Measurements from ENCODE around the gene TOX4.
"Not testable (repeated sequence)": the region's sequence is repeated elsewhere in the genome, so short reads cannot be mapped to it uniquely, and the experiment has no call there.

The TOX4 gene

GRCh38 chr14:21476925-21477681 lies at the start of gene TOX4, which contains the start of gene RAB2B:
Gene TOX4, plus strand, starts transcription at chr14:21477195. Its CDS starts 84 bp downstream, at chr14:21477279.
Gene RAB2B, minus strand, starts transcription at chr14:21476959. Its CDS starts 87 bp downstream, at chr14:21476872.
- peak; percentile 99 to 100 for DNase-seq

GRCh38 chr14:21428930-21429329 lies 48.1 kb upstream of the TOX4 start:
- peak in 1 of 2 experiments; percentile 23 for DNase-seq

GRCh38 chr14:21431126-21431525 lies 45.9 kb upstream of the TOX4 start:
- no peak for DNase-seq

GRCh38 chr14:21436567-21437062 lies 40.4 kb upstream of the TOX4 start:
- no peak for DNase-seq

GRCh38 chr14:21437063-21437901 lies 39.7 kb upstream of the TOX4 start:
- peak; percentile 99 for DNase-seq

GRCh38 chr14:21440859-21441258 lies 36.1 kb upstream of the TOX4 start:
- DNase-seq: no peak

GRCh38 chr14:21442657-21443056 lies 34.3 kb upstream of the TOX4 start:
- DNase-seq: not testable (repeated sequence)

GRCh38 chr14:21449899-21450216 lies 27.1 kb upstream of the TOX4 start:
- DNase-seq: no peak

- peak in 1 of 2 experiments; percentile 10 for DNase-seq
Measured at GRCh38 chr14:21454843-21455544, 22.0 kb upstream of the TOX4 start.

- DNase-seq: no peak
Measured at GRCh38 chr14:21455592-21455911, 21.4 kb upstream of the TOX4 start.

- DNase-seq: peak; percentile 100
Measured at GRCh38 chr14:21455912-21456667, 20.9 kb upstream of the TOX4 start, which contains the start of gene CHD8. Gene CHD8, minus strand, starts transcription at chr14:21456123. Its CDS starts 24,480 bp downstream, at chr14:21431643.

GRCh38 chr14:21467616-21468015 lies 9.4 kb upstream of the TOX4 start:
- DNase-seq: no peak

- no peak for DNase-seq
Measured at GRCh38 chr14:21475767-21476522, 1.1 kb upstream of the TOX4 start.

GRCh38 chr14:21476523-21476924 lies 471 bp upstream of the TOX4 start:
- DNase-seq: peak in 1 of 2 experiments; percentile 93

GRCh38 chr14:21486640-21487087 lies 9.7 kb downstream of the TOX4 start:
- DNase-seq: no peak

GRCh38 chr14:21494902-21495762 lies 18.1 kb downstream of the TOX4 start:
- DNase-seq: no peak

- no peak for DNase-seq
Measured at GRCh38 chr14:21496453-21496852, 19.5 kb downstream of the TOX4 start.

- peak; percentile 58 to 67 for DNase-seq
Measured at GRCh38 chr14:21498540-21499526, 21.8 kb downstream of the TOX4 start.

- no peak for DNase-seq
Measured at GRCh38 chr14:21501568-21501967, 24.6 kb downstream of the TOX4 start.
